A549 (cell line): ENCODE measurements around the gene CHD6. TPM values are rescaled to one million over a fixed set of nuclear protein-coding genes. Genes with fewer than 3 reads are reported as not detected.

Experiments
- ATAC-seq, 2 experiments: fragments of 200-7000 bp in 1 of 2; fragments of >200 bp in 1 of 2; cut with Nextera tagmentation in 1 of 2; cut with Tn5 transposase in 1 of 2; 3 replicates each; pipeline versions ENCODE4 v1.8.0 to v1.9.1; 2018 to 2020; ENCODE audit warnings: mild to moderate bottlenecking in 1 of 2, moderate library complexity in 1 of 2
- CTCF ChIA-PET: fragments of 300-600 bp; sonication (Branson Sonifier 250); formaldehyde crosslinking; extraction: SDS; loops from one replicate; lab custom pipeline; 2021; ENCODE audit warnings: antibody characterized with exemption, inconsistent platforms; lab: Yijun Ruan, JAX
- POLR2A ChIA-PET: fragments of 350-600 bp; formaldehyde crosslinking; extraction: SDS; loops from one replicate; lab custom pipeline; 2021; ENCODE audit warnings: antibody characterized with exemption, inconsistent platforms; lab: Yijun Ruan, JAX
- DNase-seq, 2 experiments: peaks; one replicate each; pipeline versions ENCODE4 v3.0.0 to v3.0.0-alpha.2; 2011 to 2016; ENCODE audit warnings: low read depth in 1 of 2, low spot score in 1 of 2
- FAIRE-seq: peaks from 2 replicates; lab custom pipeline; 2011; peaks lifted over from hg19 to GRCh38; lab: Jason Lieb, UNC
- H3K27ac ChIP-seq, 2 experiments: fragments of >200 bp; sonication (Bioruptor Twin); formaldehyde crosslinking; 3 replicates each; pipeline ENCODE4 v1.5.1; 2016 to 2017
- H3K4me1 ChIP-seq: fragments of >200 bp; sonication (Bioruptor Twin); formaldehyde crosslinking; 3 replicates; pipeline ENCODE4 v1.6.1; 2016
- H3K4me2 ChIP-seq: fragments of >200 bp; sonication (Bioruptor Twin); formaldehyde crosslinking; 3 replicates; pipeline ENCODE4 v1.6.1; 2016
- H3K4me3 ChIP-seq: fragments of >200 bp; sonication (Bioruptor Twin); formaldehyde crosslinking; 3 replicates; pipeline ENCODE4 v1.5.1; 2016
- H3K9me3 ChIP-seq: fragments of >200 bp; sonication (Bioruptor Twin); formaldehyde crosslinking; 3 replicates; pipeline ENCODE4 v1.6.1; 2016
- BHLHE40 ChIP-seq: IDR thresholded peaks from 2 replicates; pipeline ENCODE4 v1.6.1; 2012; ENCODE audit warnings: low read depth, low read length, inconsistent platforms
- CBX8 ChIP-seq: fragments of 200-600 bp; sonication (generic); IDR thresholded peaks from 2 replicates; pipeline ENCODE4 v1.6.1; 2016
- CEBPB ChIP-seq, 2 experiments: fragments of >200 bp in 1 of 2; sonication (Bioruptor Twin) in 1 of 2; formaldehyde crosslinking in 1 of 2; IDR thresholded peaks; 2 replicates each; pipeline ENCODE4 v1.6.1; 2012 to 2016
- FOSL2 ChIP-seq, 2 experiments: fragments of 450-650 bp in 1 of 2; fragments of >200 bp in 1 of 2; sonication (Bioruptor Twin) in 1 of 2; formaldehyde crosslinking; IDR thresholded peaks; 2 replicates each; pipeline versions ENCODE4 v1.5.0 to v1.6.1; 2016 to 2020; ENCODE audit warnings: mild to moderate bottlenecking in 1 of 2, moderate library complexity in 1 of 2
- HEYL ChIP-seq: fragments of 250-450 bp; sonication (Bioruptor Pico); IDR thresholded peaks from 2 replicates; pipeline ENCODE4 v1.8.0; 2021; ENCODE audit warnings: mild to moderate bottlenecking, moderate library complexity
- HOXB5 ChIP-seq: fragments of 250-450 bp; sonication (Bioruptor Pico); IDR thresholded peaks from 2 replicates; pipeline ENCODE4 v1.5.0; 2020; ENCODE audit warnings: mild to moderate bottlenecking, moderate library complexity
- KDM1A ChIP-seq: fragments of 200-600 bp; sonication (generic); IDR thresholded peaks from 2 replicates; pipeline ENCODE4 v1.6.1; 2016; ENCODE audit warnings: low read depth, mild to moderate bottlenecking
- MAFK ChIP-seq: fragments of 450-650 bp; IDR thresholded peaks from 2 replicates; pipeline ENCODE4 v1.6.1; 2014; ENCODE audit not compliant: partially characterized antibody
- MYC ChIP-seq: IDR thresholded peaks from 2 replicates; pipeline ENCODE4 v1.6.1; 2012; ENCODE audit warnings: mild to moderate bottlenecking, inconsistent platforms, low read length, improper control_type of control experiment, borderline replicate concordance
- NPAS2 ChIP-seq: fragments of 250-450 bp; sonication (Bioruptor Pico); IDR thresholded peaks from 2 replicates; pipeline ENCODE4 v1.8.0; 2022; ENCODE audit warnings: mild to moderate bottlenecking, moderate library complexity, borderline replicate concordance
- PBX3 ChIP-seq: IDR thresholded peaks from 2 replicates; pipeline ENCODE4 v1.6.1; 2012
- POLR2A ChIP-seq: IDR thresholded peaks from 2 replicates; pipeline ENCODE4 v1.6.1; 2012; ENCODE audit warnings: mild to moderate bottlenecking, low read length
- RARB ChIP-seq: fragments of 250-450 bp; sonication (Bioruptor Pico); IDR thresholded peaks from 2 replicates; pipeline ENCODE4 v1.8.0; 2021; ENCODE audit warnings: mild to moderate bottlenecking, moderate library complexity
- REST ChIP-seq: fragments of 200-600 bp; sonication (generic); IDR thresholded peaks from 2 replicates; pipeline ENCODE4 v1.6.1; 2016; ENCODE audit warnings: antibody characterized with exemption, mild to moderate bottlenecking, moderate library complexity
- RFX5 ChIP-seq: fragments of 450-650 bp; IDR thresholded peaks from 2 replicates; pipeline ENCODE4 v1.7.1; 2014; ENCODE audit warnings: antibody characterized with exemption, mild to moderate bottlenecking, moderate library complexity
- SREBF2 ChIP-seq: fragments of 450-650 bp; IDR thresholded peaks from 2 replicates; pipeline ENCODE4 v1.6.1; 2014; ENCODE audit warnings: mild to moderate bottlenecking, moderate library complexity
- TP53 ChIP-seq: fragments of 250-450 bp; sonication (Bioruptor Pico); IDR thresholded peaks from 2 replicates; pipeline ENCODE4 v1.5.0; 2021; ENCODE audit warnings: mild to moderate bottlenecking, moderate library complexity
- ZC3H11A ChIP-seq: fragments of 450-650 bp; IDR thresholded peaks from 2 replicates; pipeline ENCODE4 v1.6.1; 2014; ENCODE audit warnings: antibody characterized with exemption, mild to moderate bottlenecking
- WGBS: methylation state at CpG from one replicate; pipeline ENCODE4 v1.1.6; 2017; ENCODE audit errors: missing lambda C conversion rate; 5-methylcytosine and 5-hydroxymethylcytosine counted together
- polyA plus RNA-seq, 4 experiments: library from polyadenylated mRNA; depleted of rRNA in 3 of 4; stranded (reverse); fragments of >200 nt; fragmentation: RNase III in 1 of 4; extraction: RNeasy Plus Mini Kit Qiagen cat#74134 plus additional on column Dnase treatment in 1 of 4; gene quantifications; 2 replicates in 3 of 4; 3 replicates in 1 of 4; pipeline ENCODE4 v1.2.3, GENCODE V29; 2011 to 2017
- TF ChIP-seq, protein P1 (sequence below): IDR thresholded peaks from 2 replicates; pipeline ENCODE4 v1.6.1; 2012
- TF ChIP-seq, protein P2 (sequence below): fragments of >200 bp; sonication (Bioruptor Twin); formaldehyde crosslinking; IDR thresholded peaks from 2 replicates; pipeline ENCODE4 v1.6.1; 2016

CHD6 gene
- polyA plus RNA-seq, 2 of the 4 experiments (the other 2 are of a cell fraction) = 8.2 to 22.6 TPM

- Histone ChIP-seq H3K27ac (no peak overlapping the region), H3K9me3 (peaks cover 3% of the 10 kb centered on the region; the same call in 1 of the 3 replicates), H3K4me1 (peaks cover 6% of the 10 kb centered on the region; the same call in 1 of the 3 replicates), H3K4me2 (no peak overlapping the region), H3K4me3 (no peak overlapping the region)
- TF ChIP-seq MAFK = peak; percentile 92
- no peak for TF ChIP-seq RFX5
- TF ChIP-seq RARB (CRISPR knock-in tag) = no peak
- FAIRE-seq (no peak), ATAC-seq (no peak; a peak in 1 of 6 replicates), DNase-seq (no peak)
- WGBS = 77% methylated on average over 5 of the region's 5 CpGs
- POLR2A ChIA-PET = no interaction called here
- CTCF ChIA-PET = no interaction called here
Measured at GRCh38 chr20:41510847-41511450, 107.2 kb downstream of the CHD6 start.

DNA sequence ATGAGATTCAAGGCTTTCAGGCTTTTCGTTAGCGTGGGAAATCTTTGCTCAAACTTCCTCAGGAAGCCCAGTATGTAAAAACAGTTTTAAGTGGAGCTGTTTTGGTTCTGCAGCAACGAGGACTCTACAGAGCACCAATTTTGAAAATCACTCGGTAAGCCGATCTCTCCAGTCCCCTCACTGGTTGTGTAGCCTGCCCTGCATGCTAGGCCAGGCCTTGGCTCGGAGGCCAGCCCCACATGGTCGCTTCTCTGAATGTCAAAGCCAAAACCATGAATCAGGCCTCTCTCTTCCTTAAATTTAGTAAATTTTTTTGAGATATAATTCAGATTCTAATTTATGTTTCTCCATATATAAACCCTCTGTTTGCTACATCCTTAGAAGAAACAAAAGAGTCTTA lies 108.0 kb downstream of the CHD6 start:
- H3K9me3 ChIP-seq = peaks cover 10% of the 10 kb centered on the region
- ChIA-PET POLR2A (no interaction called here), CTCF (no interaction called here)
- ATAC-seq (no peak), FAIRE-seq (no peak), DNase-seq (no peak)
- no peak for TF ChIP-seq ZC3H11A
- peaks cover 6% of the 10 kb centered on the region; the same call in 1 of the 3 replicates for H3K4me1 ChIP-seq
- 94% methylated on average over 7 of the region's 7 CpGs for WGBS
- H3K27ac ChIP-seq = no peak overlapping the region
- H3K4me3 ChIP-seq = no peak overlapping the region
- no peak overlapping the region for H3K4me2 ChIP-seq

DNA sequence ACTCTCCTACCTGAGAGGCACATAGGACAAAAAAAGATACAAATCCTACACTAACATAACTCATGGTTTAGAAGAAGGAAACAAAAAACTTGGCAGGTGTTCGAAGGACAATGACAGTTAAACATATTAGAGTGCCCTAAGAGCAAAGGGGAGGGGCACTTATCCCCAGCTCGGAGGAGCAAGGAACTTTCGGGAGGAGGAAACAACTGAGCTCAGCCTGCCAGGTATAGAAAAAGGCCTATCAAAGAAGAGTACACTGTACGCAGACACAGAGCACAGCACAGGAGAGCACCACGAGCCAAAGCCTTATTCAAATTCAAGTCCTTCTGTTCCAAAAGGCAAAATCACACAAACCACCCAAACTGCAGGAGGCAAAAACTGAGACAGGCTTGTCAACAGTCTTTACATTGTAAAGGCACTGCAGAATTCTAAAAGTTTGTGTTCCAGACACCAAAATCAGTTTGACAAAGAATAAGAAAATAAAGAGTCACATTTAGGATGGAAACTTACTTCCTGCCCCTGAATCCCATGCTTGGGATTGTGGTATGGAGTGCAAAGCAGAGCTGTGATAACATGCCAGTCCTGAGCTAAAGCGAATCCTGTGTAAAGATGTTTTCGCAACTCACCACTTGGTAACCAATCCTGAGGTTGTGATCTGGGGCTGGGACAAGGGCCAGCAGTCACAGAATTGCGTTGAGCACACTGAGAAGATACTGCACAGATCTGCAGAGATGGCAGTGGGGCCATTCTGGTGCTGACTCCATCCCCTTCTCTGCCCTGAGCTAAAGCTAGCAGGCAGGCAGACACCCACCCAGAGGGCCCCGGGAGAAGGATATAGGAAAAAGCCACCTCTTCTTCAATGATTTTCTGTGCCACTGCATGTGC lies 108.6 kb downstream of the CHD6 start:
- DNase-seq = no peak
- no peak for ATAC-seq
- 87% methylated on average over 9 of the region's 9 CpGs for WGBS
- Histone ChIP-seq H3K4me3 (no peak overlapping the region), H3K9me3 (peaks cover 17% of the 10 kb centered on the region), H3K4me2 (no peak overlapping the region), H3K4me1 (peaks cover 6% of the 10 kb centered on the region; the same call in 1 of the 3 replicates), H3K27ac (no peak overlapping the region)
- TF ChIP-seq CEBPB (IDR thresholded peaks at IDR 0.05) = no peak
- no peak for TF ChIP-seq POLR2A
- no peak for TF ChIP-seq FOSL2 (IDR thresholded peaks at IDR 0.05)
- no peak for TF ChIP-seq FOSL2 (CRISPR knock-in tag; IDR thresholded peaks at IDR 0.05)
- no peak for TF ChIP-seq NPAS2
- TF ChIP-seq TP53 (CRISPR knock-in tag) = no peak
- TF ChIP-seq PBX3 = no peak
- TF ChIP-seq MAFK = no peak
- TF ChIP-seq, protein P1, sequence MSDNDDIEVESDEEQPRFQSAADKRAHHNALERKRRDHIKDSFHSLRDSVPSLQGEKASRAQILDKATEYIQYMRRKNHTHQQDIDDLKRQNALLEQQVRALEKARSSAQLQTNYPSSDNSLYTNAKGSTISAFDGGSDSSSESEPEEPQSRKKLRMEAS = no peak
- TF ChIP-seq MYC = no peak
- TF ChIP-seq RFX5 = no peak
- TF ChIP-seq, protein P2, sequence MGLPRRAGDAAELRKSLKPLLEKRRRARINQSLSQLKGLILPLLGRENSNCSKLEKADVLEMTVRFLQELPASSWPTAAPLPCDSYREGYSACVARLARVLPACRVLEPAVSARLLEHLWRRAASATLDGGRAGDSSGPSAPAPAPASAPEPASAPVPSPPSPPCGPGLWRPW = no peak
- no peak for TF ChIP-seq KDM1A
- TF ChIP-seq SREBF2 = no peak
- no peak for TF ChIP-seq HEYL (CRISPR knock-in tag)
- TF ChIP-seq HOXB5 (CRISPR knock-in tag) = no peak
- TF ChIP-seq REST = no peak
- no peak for TF ChIP-seq BHLHE40
- TF ChIP-seq CBX8 = no peak
- ChIA-PET POLR2A (no interaction called here), CTCF (no interaction called here)
- no peak for FAIRE-seq
